Duodenal mucosa (tissue), 2 donors: ENCODE data around the gene TTLL12.
"Not testable (repeated sequence)": the region's sequence is repeated elsewhere in the genome, so short reads cannot be mapped to it uniquely, and the experiment has no call there.

Experiments used
- H3K27ac ChIP-seq: one replicate; pipeline ENCODE4 v1.7.0; 2013; ENCODE audit warnings: low read depth, low read length
- H3K27me3 ChIP-seq, 2 donors: one replicate each; pipeline ENCODE4 v1.7.0; 2013; ENCODE audit warnings: low read length in 2 of 2, control low read depth in 1 of 2; ENCODE audit not compliant: insufficient read depth in 2 of 2, control insufficient read depth in 1 of 2
- H3K36me3 ChIP-seq, 2 donors: one replicate each; pipeline ENCODE4 v1.7.0; 2013; ENCODE audit warnings: low read length in 2 of 2, control low read depth in 1 of 2; ENCODE audit not compliant: insufficient read depth in 2 of 2, control insufficient read depth in 1 of 2
- H3K4me1 ChIP-seq, 2 donors: one replicate each; pipeline ENCODE4 v1.7.0; 2013; ENCODE audit warnings: low read length in 2 of 2, control low read depth in 1 of 2; ENCODE audit not compliant: insufficient read depth in 2 of 2, control insufficient read depth in 1 of 2
- H3K4me3 ChIP-seq, 2 donors: one replicate each; pipeline ENCODE4 v1.7.0; 2013; ENCODE audit warnings: low read length in 2 of 2, low read depth in 1 of 2
- H3K9ac ChIP-seq, 2 donors: one replicate each; pipeline ENCODE4 v1.7.0; 2013; ENCODE audit warnings: low read length in 2 of 2, low read depth in 1 of 2
- H3K9me3 ChIP-seq, 2 donors: one replicate each; pipeline ENCODE4 v1.7.0; 2013; ENCODE audit warnings: low read length in 2 of 2, control low read depth in 1 of 2; ENCODE audit not compliant: control insufficient read depth in 1 of 2

Gene TTLL12

GRCh38 chr22:43148581-43148980 is 38.4 kb downstream of the TTLL12 start:
- Histone ChIP-seq H3K9ac (no peak overlapping the region), H3K36me3 (no peaks in the 10 kb centered on the region), H3K27ac (no peak overlapping the region), H3K9me3 (no peaks in the 10 kb centered on the region), H3K4me1 (peaks cover 16 to 22% of the 10 kb centered on the region in 2 donors), H3K4me3 (no peak overlapping the region), H3K27me3 (no peaks in the 10 kb centered on the region)

- Histone ChIP-seq H3K9ac (no peak overlapping the region), H3K27me3 (no peaks in the 10 kb centered on the region), H3K27ac (no peak overlapping the region), H3K4me3 (no peak overlapping the region), H3K36me3 (no peaks in the 10 kb centered on the region), H3K4me1 (peaks cover 16 to 24% of the 10 kb centered on the region in 2 donors), H3K9me3 (no peaks in the 10 kb centered on the region)
Observed at GRCh38 chr22:43147821-43148220, 39.1 kb downstream of the TTLL12 start.

- not testable (repeated sequence) for H3K36me3 ChIP-seq, H3K4me3 ChIP-seq, H3K9ac ChIP-seq, H3K27me3 ChIP-seq, H3K27ac ChIP-seq, H3K9me3 ChIP-seq
- peaks cover 17 to 18% of the 10 kb centered on the region in 2 donors for H3K4me1 ChIP-seq
Observed at GRCh38 chr22:43146332-43146731, 40.6 kb downstream of the TTLL12 start.

GRCh38 chr22:43145371-43145770 is 41.6 kb downstream of the TTLL12 start:
- H3K27me3 ChIP-seq, H3K4me3 ChIP-seq, H3K36me3 ChIP-seq, H3K9me3 ChIP-seq, H3K27ac ChIP-seq, H3K9ac ChIP-seq: not testable (repeated sequence)
- peaks cover 11% of the 10 kb centered on the region in 2 donors for H3K4me1 ChIP-seq

- Histone ChIP-seq H3K9ac (no peak overlapping the region), H3K4me1 (peaks cover 11% of the 10 kb centered on the region in 2 donors), H3K36me3 (peaks cover 2 to 12% of the 10 kb centered on the region in 2 donors), H3K27ac (no peak overlapping the region), H3K4me3 (no peak overlapping the region), H3K27me3 (no peaks in the 10 kb centered on the region), H3K9me3 (no peaks in the 10 kb centered on the region)
Observed at GRCh38 chr22:43144949-43145348, 42.0 kb downstream of the TTLL12 start.

GRCh38 chr22:43142880-43143562 is 43.9 kb downstream of the TTLL12 start, which contains the start of gene MCAT:
MCAT (minus strand) TSS chr22:43143398; CDS start chr22:43143348, 50 bp downstream.
- Histone ChIP-seq H3K9me3 (no peaks in the 10 kb centered on the region), H3K27me3 (no peaks in the 10 kb centered on the region), H3K4me1 (peaks cover 6 to 11% of the 10 kb centered on the region in 2 donors), H3K36me3 (peaks cover 3 to 26% of the 10 kb centered on the region in 2 donors), H3K4me3 (peak within 1 kb of the TSS; percentile 92 to 96), H3K9ac (peak within 1 kb of the TSS; percentile 70 to 85), H3K27ac (peak within 1 kb of the TSS; percentile 66)

GRCh38 chr22:43136801-43137200 is 50.1 kb downstream of the TTLL12 start:
- Histone ChIP-seq H3K4me3 (no peak overlapping the region), H3K27ac (no peak overlapping the region), H3K36me3 (peaks cover 14 to 66% of the 10 kb centered on the region in 2 donors), H3K4me1 (peaks cover 2% of the 10 kb centered on the region in 2 donors), H3K9ac (no peak overlapping the region), H3K27me3 (no peaks in the 10 kb centered on the region), H3K9me3 (no peaks in the 10 kb centered on the region)

GRCh38 chr22:43136255-43136654 is 50.7 kb downstream of the TTLL12 start:
- H3K27ac ChIP-seq, result no peak overlapping the region
- H3K4me1 ChIP-seq, result no peaks in the 10 kb centered on the region
- H3K36me3 ChIP-seq, result peaks cover 18 to 72% of the 10 kb centered on the region in 2 donors
- no peaks in the 10 kb centered on the region for H3K27me3 ChIP-seq
- no peak overlapping the region for H3K9ac ChIP-seq
- no peaks in the 10 kb centered on the region for H3K9me3 ChIP-seq
- H3K4me3 ChIP-seq, result no peak overlapping the region

- no peaks in the 10 kb centered on the region for H3K4me1 ChIP-seq
- H3K36me3 ChIP-seq, result peaks cover 18 to 69% of the 10 kb centered on the region in 2 donors
- no peaks in the 10 kb centered on the region for H3K9me3 ChIP-seq
- no peak overlapping the region for H3K27ac ChIP-seq
- no peaks in the 10 kb centered on the region for H3K27me3 ChIP-seq
- no peak overlapping the region for H3K9ac ChIP-seq
- H3K4me3 ChIP-seq, result no peak overlapping the region
Observed at GRCh38 chr22:43135565-43135964, 51.4 kb downstream of the TTLL12 start.

GRCh38 chr22:43134553-43134952 is 52.4 kb downstream of the TTLL12 start:
- no peak overlapping the region for H3K4me3 ChIP-seq
- H3K27me3 ChIP-seq, result no peaks in the 10 kb centered on the region
- H3K9me3 ChIP-seq, result no peaks in the 10 kb centered on the region
- no peak overlapping the region for H3K27ac ChIP-seq
- no peak overlapping the region for H3K9ac ChIP-seq
- peaks cover 15 to 62% of the 10 kb centered on the region in 2 donors for H3K36me3 ChIP-seq
- peaks cover 6% of the 10 kb centered on the region in 2 donors for H3K4me1 ChIP-seq
